GM18951 (cell line): ENCODE results near the gene PACSIN2.
A peak's percentile ranks its signal among the peaks of the same experiment; 100 is the strongest.

Source experiments
- POLR2A ChIP-seq: IDR thresholded peaks from 4 replicates; pipeline ENCODE4 v1.6.1; 2011; ENCODE audit warnings: mild to moderate bottlenecking; ENCODE audit not compliant: insufficient read length, insufficient read depth; ENCODE audit errors: extremely low read depth
- in situ Hi-C: fragments of 300-500 bp; cut with MboI; formaldehyde crosslinking; loops from one replicate; pipeline ENCODE4 v1.12.0; 2022; ENCODE audit warnings: low sequenced_read_pairs, mixed read lengths, inconsistent platforms; ENCODE audit not compliant: unreplicated experiment

PACSIN2 gene

DNA sequence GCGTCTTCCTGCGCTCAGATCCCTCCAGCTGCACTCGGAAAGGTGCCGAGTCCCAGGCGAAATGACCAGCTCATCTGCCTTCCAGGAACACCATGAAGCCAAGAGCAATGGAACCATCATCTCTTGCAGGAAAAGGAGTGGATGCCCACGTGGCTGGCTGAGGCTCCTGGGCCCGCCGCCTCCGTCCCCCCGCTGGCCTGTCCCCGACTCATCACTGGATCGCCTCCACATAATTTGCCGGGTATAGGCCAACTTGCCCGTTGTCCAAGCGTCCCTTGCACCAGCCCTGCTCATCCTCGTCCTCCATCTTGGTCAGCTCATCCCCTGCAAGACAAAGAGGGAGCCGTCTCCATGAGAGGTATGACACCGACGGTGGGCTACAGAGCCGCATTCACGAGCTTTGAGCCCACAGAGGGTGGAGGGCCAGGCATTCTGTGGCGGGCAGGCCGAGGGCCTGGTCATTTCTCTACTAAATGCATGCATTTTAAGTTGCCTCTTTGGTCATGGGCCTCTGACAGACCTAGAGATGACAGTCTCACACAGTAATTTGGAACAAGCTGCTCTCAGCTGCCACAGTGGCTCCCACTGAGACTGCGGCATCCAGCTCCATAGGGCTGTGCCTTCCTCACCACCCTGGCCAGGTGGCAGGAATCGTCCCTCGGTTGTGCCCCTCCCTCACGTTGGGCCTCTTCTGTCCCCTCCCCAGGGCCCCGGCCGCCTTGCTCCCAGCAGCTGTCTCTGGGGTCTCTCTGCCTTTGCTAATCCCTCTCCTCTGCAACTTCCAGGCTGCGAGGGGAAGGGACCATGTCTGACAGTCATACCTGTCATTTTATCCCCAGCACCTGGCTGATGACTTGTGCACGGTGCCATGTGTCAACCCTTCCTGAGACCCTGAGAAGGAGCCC, 143.6 kb downstream of the PACSIN2 start:
- in situ Hi-C loops, result no loop called here
- no peak for TF ChIP-seq POLR2A

DNA sequence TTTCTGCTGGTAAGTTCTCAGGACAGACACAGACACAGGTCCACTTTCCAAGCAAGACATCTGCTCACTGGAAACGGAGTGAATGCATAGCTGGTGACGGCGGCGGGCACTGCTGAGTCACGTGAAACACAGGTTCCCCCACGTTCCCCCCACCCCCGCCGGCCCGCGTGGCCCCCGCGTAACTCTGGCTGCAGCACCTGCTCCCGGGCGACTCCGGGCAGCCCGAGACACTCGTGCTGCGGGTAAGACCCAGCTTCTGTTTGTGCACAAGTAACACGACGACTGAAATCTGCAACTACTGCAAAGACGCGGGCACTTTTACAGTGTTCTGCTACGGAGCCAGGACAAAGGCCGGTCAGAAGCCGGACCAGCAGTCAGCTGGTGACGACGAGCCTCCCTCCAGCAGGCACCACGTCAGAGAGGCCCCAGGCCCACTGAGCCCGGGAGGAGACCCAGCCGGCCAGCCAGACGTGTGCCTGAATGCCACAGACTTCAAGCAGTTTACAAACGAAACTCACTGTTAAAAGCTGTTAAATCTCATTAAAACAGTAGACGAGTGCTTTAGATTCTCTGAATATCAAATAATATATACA, 145.0 kb downstream of the PACSIN2 start:
- no peak for TF ChIP-seq POLR2A
- in situ Hi-C loops, result loop anchor here (10.0 kb wide), 1 partner anchor 165 kb away; no protein-coding TSS in a partner anchor

DNA sequence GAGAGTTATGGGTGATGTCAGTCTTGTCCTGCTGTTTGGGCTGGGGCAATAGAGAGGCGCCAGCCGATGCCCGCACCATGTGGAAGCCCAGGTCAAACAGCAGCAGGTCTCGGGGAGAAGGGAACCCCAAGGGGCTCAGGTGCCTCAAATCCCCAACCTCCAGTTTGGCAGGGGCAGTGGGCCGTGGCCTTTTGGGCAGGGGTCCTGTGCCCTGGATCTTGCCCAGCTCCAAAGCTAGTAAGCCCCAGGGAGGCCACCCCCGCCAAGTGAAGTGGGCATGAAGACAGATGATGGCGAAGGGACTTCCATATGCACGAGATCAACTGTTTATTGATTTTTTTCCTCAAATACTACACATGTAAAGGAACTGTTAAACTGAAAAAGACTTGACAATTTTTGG, 145.5 kb downstream of the PACSIN2 start:
- in situ Hi-C loops, result loop anchor here (10.0 kb wide), 1 partner anchor 165 kb away; no protein-coding TSS in a partner anchor
- TF ChIP-seq POLR2A, result no peak

DNA sequence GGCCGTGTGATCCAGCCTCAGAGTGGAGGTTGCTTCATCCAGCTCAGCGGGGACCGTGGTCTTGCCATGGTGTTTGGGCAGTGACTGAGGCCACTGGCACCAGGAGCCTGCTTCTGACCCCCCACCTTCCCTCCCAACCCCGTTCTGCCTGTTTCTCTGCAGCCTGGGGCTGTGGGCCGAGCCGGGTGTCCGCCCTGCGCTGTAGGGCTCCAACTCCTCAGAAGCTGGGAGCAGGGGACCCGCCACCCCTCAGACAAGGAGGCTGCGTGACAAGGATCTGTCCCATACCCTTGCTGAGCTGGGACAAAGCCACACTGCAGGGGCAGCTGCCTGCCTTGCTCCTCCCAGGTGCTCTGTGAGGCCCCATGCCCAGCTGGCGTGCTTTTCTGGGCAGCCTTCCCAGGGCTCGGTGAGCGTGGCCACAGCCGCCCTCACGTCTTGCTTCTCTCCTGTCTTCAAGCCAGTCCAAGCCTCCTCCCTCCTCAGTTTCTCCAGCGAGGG, 146.1 kb downstream of the PACSIN2 start:
- TF ChIP-seq POLR2A, result no peak
- in situ Hi-C loops, result loop anchor here (10.0 kb wide), 1 partner anchor 166 kb away; no protein-coding TSS in a partner anchor

DNA sequence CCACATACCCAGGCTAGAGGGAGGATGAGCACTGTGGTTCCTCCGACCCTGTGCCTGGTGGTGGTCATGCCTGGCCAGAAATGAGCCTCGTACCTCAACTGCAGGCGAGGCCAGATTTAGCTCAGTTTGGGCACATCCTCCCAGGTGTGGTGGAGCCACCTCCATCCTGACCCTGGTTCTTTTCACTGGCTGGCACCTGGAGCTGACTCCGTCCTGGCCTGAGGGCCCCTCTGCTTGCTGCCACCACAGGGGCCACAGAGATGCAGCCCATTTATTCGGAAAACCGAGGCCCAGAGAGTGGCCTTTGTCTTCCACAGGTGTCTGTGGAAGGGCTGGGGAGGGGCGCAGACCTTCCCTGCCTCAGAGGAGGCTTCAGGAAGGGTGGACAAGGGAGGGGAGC, 148.8 kb downstream of the PACSIN2 start:
- in situ Hi-C loops, result loop anchor here (10.0 kb wide), 1 partner anchor 169 kb away; no protein-coding TSS in a partner anchor
- TF ChIP-seq POLR2A, result no peak

DNA sequence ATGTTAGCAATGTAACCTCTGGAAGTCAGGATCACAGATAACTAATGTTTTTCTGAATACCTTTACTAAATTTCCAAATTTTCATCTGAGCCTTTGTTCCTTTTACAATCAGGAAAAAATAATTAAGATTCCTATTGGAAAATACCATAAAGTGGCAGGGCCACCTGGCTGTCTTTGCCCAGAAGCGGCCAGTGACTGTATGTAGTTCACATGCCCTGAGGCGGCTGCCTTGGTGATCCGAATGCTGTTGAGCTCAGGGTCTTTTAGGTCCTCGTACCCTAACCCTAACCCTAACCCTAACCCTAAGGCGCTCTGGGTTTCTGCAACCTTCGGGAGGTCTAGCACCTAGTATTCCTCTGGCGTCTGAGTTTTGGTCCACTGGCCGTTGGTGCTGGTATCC, 149.4 kb downstream of the PACSIN2 start:
- in situ Hi-C loops, result loop anchor here (10.0 kb wide), 1 partner anchor 169 kb away; no protein-coding TSS in a partner anchor
- TF ChIP-seq POLR2A, result no peak

DNA sequence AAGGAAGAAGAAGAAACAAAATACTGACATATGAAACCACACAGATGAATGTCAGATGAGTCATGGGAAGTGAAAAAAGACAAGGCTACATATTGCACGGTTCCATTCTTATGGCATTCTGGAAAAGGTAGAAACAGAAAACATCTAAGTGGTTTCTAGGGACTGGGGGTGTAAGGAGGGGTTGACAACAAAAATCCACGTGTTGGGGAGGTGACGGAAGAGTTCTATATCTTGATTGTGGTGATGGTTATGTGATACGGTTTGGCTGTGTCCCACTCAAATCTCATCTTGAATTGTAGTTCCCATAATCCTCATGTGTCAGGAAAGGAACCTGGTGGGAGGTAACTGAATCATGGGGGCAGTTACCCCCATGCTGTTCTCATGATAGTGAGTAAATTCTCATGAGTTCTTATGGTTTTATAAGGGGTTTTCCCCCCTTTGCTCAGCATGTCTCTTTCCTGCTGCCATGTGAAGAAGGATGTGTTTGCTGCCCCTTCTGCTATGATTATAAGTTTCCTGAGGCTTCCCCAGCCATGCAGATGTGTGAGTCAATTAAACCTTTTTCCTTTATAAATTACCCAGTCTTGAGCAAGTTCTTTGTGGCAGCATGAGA, 151.5 kb downstream of the PACSIN2 start:
- TF ChIP-seq POLR2A, result no peak
- in situ Hi-C loops, result loop anchor here (10.0 kb wide), 1 partner anchor 171 kb away; no protein-coding TSS in a partner anchor

DNA sequence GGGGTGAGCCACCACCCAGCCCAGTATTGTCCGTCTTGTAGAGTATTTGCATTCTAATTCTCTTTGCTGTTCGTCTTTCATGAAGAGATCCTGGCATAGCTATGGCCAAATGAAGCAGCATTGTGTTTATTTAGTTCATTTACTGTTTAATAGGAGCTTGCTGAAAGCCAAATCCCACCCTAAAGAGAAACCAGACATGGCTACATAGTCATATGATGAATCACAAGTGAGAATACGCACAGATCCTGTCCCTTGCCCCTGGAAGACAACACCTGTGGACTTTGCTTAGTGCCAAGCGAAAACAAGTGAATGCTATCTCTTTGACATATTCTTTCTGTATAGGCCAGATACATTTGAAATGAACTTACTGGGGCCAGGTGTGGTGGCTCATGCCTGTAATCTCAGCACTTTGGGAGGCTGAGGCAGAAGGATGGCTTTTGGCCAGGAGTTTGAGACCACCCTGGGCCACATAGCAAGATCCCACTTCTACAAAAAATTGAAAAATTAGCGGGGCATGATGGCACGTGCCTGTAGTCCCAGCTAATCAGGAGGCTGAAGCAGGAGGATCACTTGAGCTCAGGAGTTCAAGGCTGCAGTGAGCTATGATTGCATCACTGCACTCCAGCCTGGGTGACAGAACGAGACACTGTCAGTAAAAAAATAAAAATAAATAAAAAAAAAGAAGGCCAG, 152.8 kb downstream of the PACSIN2 start:
- no peak for TF ChIP-seq POLR2A
- in situ Hi-C loops, result loop anchor here (10.0 kb wide), 1 partner anchor 173 kb away; no protein-coding TSS in a partner anchor

DNA sequence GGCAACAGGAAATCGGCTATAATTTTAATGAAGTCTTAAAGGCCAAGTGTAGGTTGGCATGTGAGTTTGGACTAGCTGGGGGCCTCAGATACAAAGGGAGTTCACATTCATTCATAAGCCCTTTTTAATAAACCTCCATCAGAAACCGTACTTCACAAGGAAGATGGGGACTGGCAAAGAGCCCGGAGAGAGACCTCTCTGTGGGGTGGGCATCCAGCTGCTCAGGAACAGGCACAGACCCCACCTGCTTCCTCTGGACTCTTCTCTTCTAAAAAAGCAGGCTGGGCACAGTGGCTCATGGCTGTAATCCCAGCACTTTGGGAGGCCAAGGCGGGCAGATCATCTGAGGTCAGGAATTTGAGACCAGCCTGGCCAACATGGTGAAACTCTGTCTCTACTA, 154.0 kb downstream of the PACSIN2 start:
- no peak for TF ChIP-seq POLR2A
- in situ Hi-C loops, result loop anchor here (10.0 kb wide), 1 partner anchor 174 kb away; no protein-coding TSS in a partner anchor

DNA sequence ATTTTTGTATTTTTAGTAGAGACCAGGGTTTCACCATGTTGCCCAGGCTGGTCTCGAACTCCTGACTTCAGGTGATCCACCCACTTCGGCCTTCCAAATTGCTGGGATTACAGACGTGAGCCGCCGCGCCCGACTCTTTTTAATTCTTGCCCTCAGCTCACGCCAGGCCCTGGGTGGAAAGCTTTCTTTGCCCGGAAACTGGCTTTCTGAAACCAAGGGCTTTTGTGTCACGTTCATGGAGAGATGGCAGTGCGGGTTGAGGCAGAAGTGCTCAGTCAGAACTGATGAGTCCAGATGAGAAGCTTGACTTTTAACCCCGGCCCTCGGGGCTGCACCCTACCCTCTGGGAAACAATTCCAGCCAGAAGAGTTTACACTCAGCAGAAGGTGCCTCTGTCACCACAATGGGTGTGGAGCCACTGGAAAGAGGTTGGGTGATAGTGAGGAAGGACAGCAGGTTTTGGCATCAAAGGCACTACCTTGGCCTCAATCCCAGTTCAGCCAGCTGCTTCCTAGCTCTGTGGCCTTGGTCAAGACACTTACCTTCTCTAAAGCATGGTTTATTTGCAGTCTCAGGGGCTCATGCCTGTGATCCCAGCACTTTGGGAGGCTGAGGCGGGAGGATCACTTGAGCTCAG, 157.0 kb downstream of the PACSIN2 start:
- no peak for TF ChIP-seq POLR2A
- in situ Hi-C loops, result no loop called here

DNA sequence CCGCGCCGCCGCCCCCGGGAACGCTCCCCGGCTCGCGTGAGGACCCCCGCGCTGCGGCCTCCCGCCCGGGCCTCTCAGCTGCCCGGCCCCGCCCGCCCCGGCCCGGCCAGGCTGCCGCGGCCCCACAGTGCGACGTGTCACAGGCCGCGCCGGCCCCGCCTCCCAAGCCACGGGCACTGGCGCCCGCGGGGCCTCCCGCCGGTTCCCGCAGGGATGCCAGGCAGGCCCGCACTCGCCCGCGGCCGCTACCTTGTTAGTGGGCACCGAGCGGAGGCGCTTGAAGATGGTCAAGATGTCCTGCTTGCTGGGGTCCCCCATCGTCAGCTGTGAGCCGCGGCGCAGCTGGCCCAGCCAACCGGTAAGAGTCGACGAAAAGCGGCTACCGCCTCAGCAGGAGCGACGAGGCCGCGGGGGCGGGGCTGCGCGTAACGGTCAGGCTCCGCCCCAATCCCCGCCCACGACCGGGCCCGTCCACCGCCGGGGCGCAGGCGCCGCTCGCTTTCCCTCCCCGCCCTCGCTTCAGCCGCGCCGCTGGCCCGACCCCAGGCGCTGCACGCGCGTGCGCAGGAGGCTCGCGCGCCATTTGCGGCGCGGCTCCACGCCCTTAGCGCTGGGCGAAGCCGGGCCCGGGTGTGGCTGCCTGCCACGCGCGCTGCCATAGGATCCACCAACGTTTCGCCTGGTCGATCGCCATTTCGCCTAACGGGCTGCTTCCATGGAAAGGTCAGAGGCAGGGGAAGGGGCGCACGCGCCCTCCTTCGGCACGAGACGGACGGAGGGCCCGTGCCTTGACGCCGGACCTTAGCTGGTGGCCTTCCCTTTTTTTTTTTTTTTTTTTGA, 157.9 kb downstream of the PACSIN2 start, which contains the start of gene ARFGAP3:
Gene ARFGAP3 (minus strand): TSS at position 409 of the 840 bp plus-strand sequence. CDS start 91 bp downstream, at position 318.
- in situ Hi-C loops, result no loop called here
- peak; percentile 86 for TF ChIP-seq POLR2A
